ENCODE results near the gene RND3. TPM values are rescaled to one million over a fixed set of nuclear protein-coding genes. Genes with fewer than 3 reads are reported as not detected.

RND3 gene
- total RNA-seq, 2 experiments from 2014 or later, result not detected

DNA sequence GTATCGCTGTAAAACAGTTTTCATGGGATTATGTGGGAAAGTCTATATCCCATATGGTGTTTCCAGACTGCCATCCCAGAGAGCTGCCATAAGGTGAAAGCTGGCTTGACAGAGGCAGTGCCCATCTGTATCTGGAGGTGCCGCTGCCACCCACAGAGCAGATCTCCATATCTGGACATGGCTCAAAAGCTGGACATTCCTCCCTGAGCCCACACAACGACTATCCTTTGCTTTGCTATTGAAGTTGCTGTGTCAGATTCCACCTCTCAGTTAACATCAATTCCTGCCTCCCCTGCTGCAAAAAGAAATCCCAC, 55.2 kb downstream of the RND3 start:
- Mint-ChIP-seq H3K4me1 (no peaks in the 10 kb centered on the region), H3K9me3 (no peaks in the 10 kb centered on the region), H3K36me3 (ENCODE audit: low read depth) (no peaks in the 10 kb centered on the region), H3K27me3 (no peaks in the 10 kb centered on the region), H3K4me3 (no peak overlapping the region), H3K27ac (no peak overlapping the region)
- CTCF ChIA-PET, result no interaction called here
- POLR2A ChIA-PET, result no interaction called here
- DNase-seq, result no peak

GRCh38 chr2:150431561-150432311, 55.7 kb downstream of the RND3 start:
- no peaks in the 10 kb centered on the region for H3K4me1 Mint-ChIP-seq
- no peak for DNase-seq
- no peaks in the 10 kb centered on the region for H3K27me3 Mint-ChIP-seq
- ChIA-PET POLR2A (no interaction called here), CTCF (no interaction called here)
- no peaks in the 10 kb centered on the region for H3K9me3 Mint-ChIP-seq
- H3K4me3 Mint-ChIP-seq, result no peak overlapping the region
- no peak overlapping the region for H3K27ac Mint-ChIP-seq
- H3K36me3 Mint-ChIP-seq (ENCODE audit: low read depth), result no peaks in the 10 kb centered on the region

GRCh38 chr2:150429384-150429961, 58.0 kb downstream of the RND3 start:
- H3K4me1 Mint-ChIP-seq, result no peaks in the 10 kb centered on the region

GRCh38 chr2:150428641-150429040, 58.8 kb downstream of the RND3 start:
- no peaks in the 10 kb centered on the region for H3K27me3 Mint-ChIP-seq
- H3K4me1 Mint-ChIP-seq, result no peaks in the 10 kb centered on the region
- no peak overlapping the region for H3K4me3 Mint-ChIP-seq
- no peaks in the 10 kb centered on the region for H3K9me3 Mint-ChIP-seq
- ChIA-PET POLR2A (no interaction called here), CTCF (no interaction called here)
- no peak for DNase-seq
- no peak overlapping the region for H3K27ac Mint-ChIP-seq
- no peaks in the 10 kb centered on the region for H3K36me3 Mint-ChIP-seq (ENCODE audit: low read depth)

More at GRCh38 chr2:150429384-150429961, 58.0 kb downstream of the RND3 start:
- no peaks in the 10 kb centered on the region for H3K27me3 Mint-ChIP-seq
- H3K27ac Mint-ChIP-seq, result no peak overlapping the region
- no peak overlapping the region for H3K4me3 Mint-ChIP-seq
- CTCF ChIA-PET, result no interaction called here
- no peaks in the 10 kb centered on the region for H3K36me3 Mint-ChIP-seq (ENCODE audit: low read depth)
- no peak for DNase-seq
- H3K9me3 Mint-ChIP-seq, result no peaks in the 10 kb centered on the region
- POLR2A ChIA-PET, result no interaction called here

GRCh38 chr2:150427298-150427697, 60.2 kb downstream of the RND3 start:
- Mint-ChIP-seq H3K4me3 (no peak overlapping the region), H3K9me3 (no peaks in the 10 kb centered on the region), H3K27ac (no peak overlapping the region), H3K36me3 (ENCODE audit: low read depth) (no peaks in the 10 kb centered on the region), H3K4me1 (no peaks in the 10 kb centered on the region), H3K27me3 (no peaks in the 10 kb centered on the region)
- ChIA-PET CTCF (no interaction called here), POLR2A (no interaction called here)
- DNase-seq, result no peak

DNA sequence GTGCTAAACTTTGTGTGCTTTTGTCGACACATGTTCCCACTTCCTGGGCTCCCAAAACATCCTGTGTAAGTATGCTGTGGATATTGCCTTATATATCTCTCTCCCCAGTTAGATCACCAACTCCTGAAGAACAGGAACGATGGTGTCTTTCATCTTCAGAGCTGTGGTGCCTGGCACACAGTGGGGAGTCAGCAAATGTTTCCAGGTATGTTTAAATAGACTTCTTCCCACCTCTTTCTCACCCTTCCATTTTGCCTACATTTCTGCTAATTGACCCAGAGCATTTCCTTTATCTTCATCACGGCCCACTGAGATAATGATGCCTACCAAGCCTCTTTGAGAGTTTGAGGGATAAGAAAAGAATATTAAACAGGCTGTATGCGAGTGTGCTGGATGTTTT, 60.7 kb downstream of the RND3 start:
- H3K4me3 Mint-ChIP-seq, result no peak overlapping the region
- ChIA-PET CTCF (no interaction called here), POLR2A (interaction anchor here (0.5 kb wide), 1 partner anchor 100 kb away, joined by 3 read pairs; no protein-coding TSS in a partner anchor)
- H3K36me3 Mint-ChIP-seq (ENCODE audit: low read depth), result no peaks in the 10 kb centered on the region
- no peaks in the 10 kb centered on the region for H3K27me3 Mint-ChIP-seq
- H3K27ac Mint-ChIP-seq, result no peak overlapping the region
- no peaks in the 10 kb centered on the region for H3K4me1 Mint-ChIP-seq
- H3K9me3 Mint-ChIP-seq, result no peaks in the 10 kb centered on the region
- DNase-seq, result no peak

DNA sequence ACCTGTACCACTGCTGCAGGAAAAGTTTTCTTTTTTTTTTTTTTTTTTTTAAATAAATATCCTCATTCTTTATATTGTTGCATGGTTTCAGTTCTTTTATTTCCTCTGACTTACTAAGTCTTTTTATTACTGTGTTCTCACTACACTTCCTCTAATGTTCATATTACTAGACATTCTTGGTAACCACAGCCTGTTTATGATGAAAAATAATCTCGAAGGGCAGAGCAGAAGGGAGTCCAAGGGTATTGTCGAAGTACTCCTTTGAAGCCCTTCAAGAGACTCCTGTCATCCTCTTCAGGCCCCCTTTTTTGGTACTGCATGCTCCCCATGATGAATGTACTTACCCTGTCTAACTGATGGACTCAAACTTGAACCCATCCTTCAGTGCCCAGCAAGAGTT, 61.2 kb downstream of the RND3 start:
- H3K9me3 Mint-ChIP-seq, result no peaks in the 10 kb centered on the region

GRCh38 chr2:150425121-150425955, 62.1 kb downstream of the RND3 start:
- H3K4me3 Mint-ChIP-seq, result no peak overlapping the region
- no peaks in the 10 kb centered on the region for H3K9me3 Mint-ChIP-seq
- POLR2A ChIA-PET, result no interaction called here
- H3K27me3 Mint-ChIP-seq, result no peaks in the 10 kb centered on the region
- DNase-seq, result no peak
- H3K36me3 Mint-ChIP-seq (ENCODE audit: low read depth), result no peaks in the 10 kb centered on the region
- CTCF ChIA-PET, result interaction anchor here (0.6 kb wide), 1 partner anchor 289 kb away, joined by 3 read pairs; no protein-coding TSS in a partner anchor
- no peaks in the 10 kb centered on the region for H3K4me1 Mint-ChIP-seq
- no peak overlapping the region for H3K27ac Mint-ChIP-seq

More for the DNA sequence above, 61.2 kb downstream of the RND3 start:
- Mint-ChIP-seq H3K27ac (no peak overlapping the region), H3K36me3 (ENCODE audit: low read depth) (no peaks in the 10 kb centered on the region), H3K4me1 (no peaks in the 10 kb centered on the region), H3K4me3 (no peak overlapping the region), H3K27me3 (no peaks in the 10 kb centered on the region)
- no peak for DNase-seq
- POLR2A ChIA-PET, result interaction anchor here (0.5 kb wide), 1 partner anchor 101 kb away, joined by 3 read pairs; no protein-coding TSS in a partner anchor
- CTCF ChIA-PET, result interaction anchor here (0.6 kb wide), 1 partner anchor 290 kb away, joined by 3 read pairs; no protein-coding TSS in a partner anchor

- CTCF ChIA-PET, result no interaction called here
- H3K9me3 Mint-ChIP-seq, result no peaks in the 10 kb centered on the region
- POLR2A ChIA-PET, result no interaction called here
- no peaks in the 10 kb centered on the region for H3K36me3 Mint-ChIP-seq (ENCODE audit: low read depth)
- H3K27me3 Mint-ChIP-seq, result no peaks in the 10 kb centered on the region
- no peak for DNase-seq
- no peak overlapping the region for H3K4me3 Mint-ChIP-seq
- no peak overlapping the region for H3K27ac Mint-ChIP-seq
- no peaks in the 10 kb centered on the region for H3K4me1 Mint-ChIP-seq
Observed at GRCh38 chr2:150424406-150424805, 63.1 kb downstream of the RND3 start.

- Mint-ChIP-seq H3K27ac (no peak overlapping the region), H3K4me1 (no peaks in the 10 kb centered on the region), H3K4me3 (no peak overlapping the region), H3K36me3 (ENCODE audit: low read depth) (no peaks in the 10 kb centered on the region), H3K9me3 (no peaks in the 10 kb centered on the region), H3K27me3 (no peaks in the 10 kb centered on the region)
- CTCF ChIA-PET, result no interaction called here
- DNase-seq, result no peak
- POLR2A ChIA-PET, result no interaction called here
Observed at GRCh38 chr2:150421126-150421651, 66.3 kb downstream of the RND3 start.

GRCh38 chr2:150418916-150419315, 68.6 kb downstream of the RND3 start:
- Mint-ChIP-seq H3K4me1 (no peaks in the 10 kb centered on the region), H3K27ac (no peak overlapping the region), H3K9me3 (no peaks in the 10 kb centered on the region), H3K36me3 (ENCODE audit: low read depth) (no peaks in the 10 kb centered on the region), H3K27me3 (no peaks in the 10 kb centered on the region), H3K4me3 (no peak overlapping the region)
- POLR2A ChIA-PET, result no interaction called here
- CTCF ChIA-PET, result no interaction called here
- DNase-seq, result no peak
